Activated CD8-positive, alpha-beta T cell treated with anti-CD3 and anti-CD28 coated beads for 36 hours (primary cell): Measurements from ENCODE around the gene LPIN3. TPM values are rescaled to one million over a fixed set of nuclear protein-coding genes. Genes with fewer than 3 reads are reported as not detected.

Source experiments
- ATAC-seq: fragments of 200-7000 bp; cut with Tn5 transposase; one replicate; pipeline ENCODE4 v1.10.0; 2021; ENCODE audit warnings: mild to moderate bottlenecking, moderate library complexity
- CTCF ChIA-PET: fragments of 350-600 bp; sonication (Branson Sonifier 250); formaldehyde crosslinking; loops from one replicate; lab custom pipeline; 2021; ENCODE audit warnings: antibody characterized with exemption; lab: Charles Lee
- POLR2A ChIA-PET: fragments of 350-600 bp; sonication (Branson Sonifier 250); formaldehyde crosslinking; loops from one replicate; lab custom pipeline; 2021; ENCODE audit warnings: antibody characterized with exemption; lab: Charles Lee
- DNase-seq: peaks from one replicate; pipeline ENCODE4 v3.0.0-alpha.2; 2020
- H3K27ac Mint-ChIP-seq: one replicate; pipeline ENCODE4 v1.8.0; 2021; ENCODE audit warnings: mild to moderate bottlenecking, mixed read lengths
- H3K27me3 Mint-ChIP-seq: one replicate; pipeline ENCODE4 v1.8.0; 2021; ENCODE audit warnings: mixed read lengths
- H3K36me3 Mint-ChIP-seq: one replicate; pipeline ENCODE4 v1.8.0; 2021; ENCODE audit warnings: low read depth, mixed read lengths
- H3K4me1 Mint-ChIP-seq: one replicate; pipeline ENCODE4 v1.8.0; 2021; ENCODE audit warnings: low read depth, mixed read lengths
- H3K4me3 Mint-ChIP-seq: one replicate; pipeline ENCODE4 v1.8.0; 2021; ENCODE audit warnings: mild to moderate bottlenecking, moderate library complexity, mixed read lengths
- H3K9me3 Mint-ChIP-seq: one replicate; pipeline ENCODE4 v1.8.0; 2021; ENCODE audit warnings: mixed read lengths
- intact Hi-C: fragments of 100-400 bp; cut with micrococcal nuclease; formaldehyde crosslinking; loops from one replicate; pipeline ENCODE4 v1.10.0; 2022
- total RNA-seq, 2 experiments: library from RNA; stranded (reverse); gene quantifications; one replicate each; pipeline ENCODE4 v1.2.3, GENCODE V29; 2021
- TF ChIP-seq, protein P1 (sequence below): fragments of 200-600 bp; IDR thresholded peaks from one replicate; pipeline ENCODE4 v1.8.0; 2022; ENCODE audit warnings: antibody characterized with exemption, mild to moderate bottlenecking

Gene LPIN3
- total RNA-seq, 2 experiments from 2014 or later = 0.86 to 0.87 TPM

- no peak overlapping the region for H3K27ac Mint-ChIP-seq
- no peak for ATAC-seq
Measured at GRCh38 chr20:41395667-41396664, 55.3 kb downstream of the LPIN3 start.

DNA sequence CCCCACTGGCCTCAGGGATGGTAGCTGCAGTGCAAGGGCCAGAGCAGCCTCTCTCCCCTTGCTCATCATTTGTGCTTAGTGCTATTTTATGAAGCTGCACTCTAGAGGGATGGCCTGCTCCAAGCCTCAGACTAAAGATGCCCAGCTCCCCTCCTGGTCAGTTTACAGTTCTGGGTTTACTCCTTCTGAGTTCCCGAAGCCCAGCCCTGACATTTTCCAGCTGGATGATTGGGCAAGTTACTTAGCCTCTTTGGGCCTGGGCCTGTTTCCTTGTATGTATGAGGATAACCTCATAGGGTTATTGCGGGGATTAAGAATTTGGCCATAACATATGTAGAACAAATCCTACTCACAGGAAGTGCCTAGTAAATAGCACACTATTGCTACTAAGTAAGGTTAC lies 57.8 kb downstream of the LPIN3 start:
- no peak for ATAC-seq

More at GRCh38 chr20:41395667-41396664, 55.3 kb downstream of the LPIN3 start:
- Mint-ChIP-seq H3K36me3 (no peaks in the 10 kb centered on the region), H3K9me3 (no peaks in the 10 kb centered on the region), H3K27me3 (no peaks in the 10 kb centered on the region), H3K4me1 (no peaks in the 10 kb centered on the region), H3K4me3 (no peak overlapping the region)
- TF ChIP-seq, protein P1, sequence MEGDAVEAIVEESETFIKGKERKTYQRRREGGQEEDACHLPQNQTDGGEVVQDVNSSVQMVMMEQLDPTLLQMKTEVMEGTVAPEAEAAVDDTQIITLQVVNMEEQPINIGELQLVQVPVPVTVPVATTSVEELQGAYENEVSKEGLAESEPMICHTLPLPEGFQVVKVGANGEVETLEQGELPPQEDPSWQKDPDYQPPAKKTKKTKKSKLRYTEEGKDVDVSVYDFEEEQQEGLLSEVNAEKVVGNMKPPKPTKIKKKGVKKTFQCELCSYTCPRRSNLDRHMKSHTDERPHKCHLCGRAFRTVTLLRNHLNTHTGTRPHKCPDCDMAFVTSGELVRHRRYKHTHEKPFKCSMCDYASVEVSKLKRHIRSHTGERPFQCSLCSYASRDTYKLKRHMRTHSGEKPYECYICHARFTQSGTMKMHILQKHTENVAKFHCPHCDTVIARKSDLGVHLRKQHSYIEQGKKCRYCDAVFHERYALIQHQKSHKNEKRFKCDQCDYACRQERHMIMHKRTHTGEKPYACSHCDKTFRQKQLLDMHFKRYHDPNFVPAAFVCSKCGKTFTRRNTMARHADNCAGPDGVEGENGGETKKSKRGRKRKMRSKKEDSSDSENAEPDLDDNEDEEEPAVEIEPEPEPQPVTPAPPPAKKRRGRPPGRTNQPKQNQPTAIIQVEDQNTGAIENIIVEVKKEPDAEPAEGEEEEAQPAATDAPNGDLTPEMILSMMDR = no peak
- no peak for DNase-seq
- POLR2A ChIA-PET = interaction anchor here (0.6 kb wide), 1 partner anchor 487 kb away, joined by 3 read pairs; no protein-coding TSS in a partner anchor
- CTCF ChIA-PET = no interaction called here
- intact Hi-C loops = no loop called here

DNA sequence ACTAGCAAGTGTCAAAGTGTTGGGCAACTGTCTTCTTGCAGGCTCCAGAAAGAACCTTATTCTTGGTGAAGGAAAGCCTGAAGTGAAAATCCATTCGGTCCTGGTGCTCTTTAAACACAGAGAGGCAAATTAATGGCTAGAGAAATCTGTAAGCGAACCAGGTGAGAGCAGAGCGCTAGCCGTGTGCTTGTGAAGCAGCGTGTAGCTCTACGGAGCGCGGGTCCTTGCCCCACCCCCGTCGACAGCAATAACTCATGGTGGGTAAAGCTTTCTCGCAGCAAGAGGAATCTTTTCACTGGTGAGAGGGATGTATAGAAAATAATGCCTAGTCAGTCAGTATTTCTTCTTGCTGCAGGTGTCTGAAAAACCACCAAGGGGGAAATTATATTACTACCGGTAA lies 63.0 kb downstream of the LPIN3 start:
- ATAC-seq = no peak
- intact Hi-C loops = no loop called here
- TF ChIP-seq, protein P1 = no peak
- ChIA-PET CTCF (no interaction called here), POLR2A (no interaction called here)
- Mint-ChIP-seq H3K4me1 (peaks cover 4% of the 10 kb centered on the region), H3K27ac (no peak overlapping the region), H3K36me3 (peaks cover 6% of the 10 kb centered on the region), H3K9me3 (no peaks in the 10 kb centered on the region), H3K4me3 (no peak overlapping the region), H3K27me3 (no peaks in the 10 kb centered on the region)
- no peak for DNase-seq

More for the DNA sequence above, 57.8 kb downstream of the LPIN3 start:
- Mint-ChIP-seq H3K4me3 (no peak overlapping the region), H3K9me3 (no peaks in the 10 kb centered on the region), H3K27me3 (no peaks in the 10 kb centered on the region), H3K27ac (no peak overlapping the region), H3K36me3 (peaks cover 2% of the 10 kb centered on the region), H3K4me1 (no peaks in the 10 kb centered on the region)
- no peak for DNase-seq
- intact Hi-C loops = no loop called here
- POLR2A ChIA-PET = no interaction called here
- TF ChIP-seq, protein P1 = no peak
- CTCF ChIA-PET = no interaction called here

- TF ChIP-seq, protein P1 = no peak
- Mint-ChIP-seq H3K27me3 (no peaks in the 10 kb centered on the region), H3K4me1 (peaks cover 13% of the 10 kb centered on the region), H3K4me3 (no peak overlapping the region), H3K36me3 (peaks cover 9% of the 10 kb centered on the region), H3K27ac (no peak overlapping the region), H3K9me3 (no peaks in the 10 kb centered on the region)
- intact Hi-C loops = no loop called here
- DNase-seq (no peak), ATAC-seq (no peak)
- POLR2A ChIA-PET = no interaction called here
- CTCF ChIA-PET = no interaction called here
Measured at GRCh38 chr20:41405436-41405835, 64.8 kb downstream of the LPIN3 start.

GRCh38 chr20:41406353-41406752 lies 65.7 kb downstream of the LPIN3 start:
- Mint-ChIP-seq H3K9me3 (no peaks in the 10 kb centered on the region), H3K4me1 (peaks cover 13% of the 10 kb centered on the region), H3K27ac (no peak overlapping the region), H3K36me3 (peaks cover 9% of the 10 kb centered on the region), H3K27me3 (no peaks in the 10 kb centered on the region), H3K4me3 (no peak overlapping the region)
- TF ChIP-seq, protein P1 = no peak
- ATAC-seq = no peak
- ChIA-PET POLR2A (no interaction called here), CTCF (no interaction called here)
- DNase-seq = no peak
- intact Hi-C loops = no loop called here
